ENCODE measurements around the gene FZD8. TPM values are rescaled to one million over a fixed set of nuclear protein-coding genes. Genes with fewer than 3 reads are reported as not detected.

The FZD8 gene
- polyA plus RNA-seq, 1 experiment: 0.18 TPM

DNA sequence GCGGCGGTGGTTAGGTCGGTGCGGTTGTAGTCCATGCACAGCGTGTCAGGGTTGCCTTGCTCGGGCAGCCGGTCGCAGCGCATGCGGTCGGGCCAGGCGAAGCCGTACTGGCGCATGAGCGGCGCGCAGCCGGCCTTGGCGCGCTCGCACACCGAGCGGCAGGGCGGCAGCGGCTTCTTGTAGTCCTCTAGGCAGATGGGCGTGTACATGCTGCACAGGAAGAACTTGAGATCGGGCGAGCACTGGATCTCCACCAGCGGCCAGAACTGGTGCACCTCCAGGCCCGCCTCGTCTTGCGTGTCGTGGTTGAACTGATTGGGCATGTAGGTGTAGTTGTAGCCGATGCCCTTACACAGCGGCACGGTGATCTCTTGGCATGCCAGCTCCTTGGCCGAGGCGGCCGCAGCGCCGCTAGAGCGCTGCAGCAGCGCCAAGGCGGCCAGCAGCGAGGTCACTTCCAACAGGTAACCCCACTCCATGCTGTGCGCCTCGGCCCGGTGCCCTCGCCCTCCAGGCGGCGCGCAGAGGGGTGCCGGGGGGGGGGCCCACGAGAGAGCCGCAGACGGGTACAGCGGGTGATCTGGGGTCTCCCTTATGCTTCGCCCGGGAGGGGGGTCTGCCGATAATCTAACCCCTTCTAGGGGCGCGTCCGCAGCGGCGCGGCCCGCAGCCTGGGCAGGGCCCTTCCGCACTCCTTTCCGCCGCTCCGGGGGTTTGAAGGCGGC, 983 bp downstream of the FZD8 start:
- POLR2A ChIA-PET: no interaction called here
- DNase-seq (ENCODE audit: low read depth): peak; percentile 19
- TF ChIP-seq, protein P1, sequence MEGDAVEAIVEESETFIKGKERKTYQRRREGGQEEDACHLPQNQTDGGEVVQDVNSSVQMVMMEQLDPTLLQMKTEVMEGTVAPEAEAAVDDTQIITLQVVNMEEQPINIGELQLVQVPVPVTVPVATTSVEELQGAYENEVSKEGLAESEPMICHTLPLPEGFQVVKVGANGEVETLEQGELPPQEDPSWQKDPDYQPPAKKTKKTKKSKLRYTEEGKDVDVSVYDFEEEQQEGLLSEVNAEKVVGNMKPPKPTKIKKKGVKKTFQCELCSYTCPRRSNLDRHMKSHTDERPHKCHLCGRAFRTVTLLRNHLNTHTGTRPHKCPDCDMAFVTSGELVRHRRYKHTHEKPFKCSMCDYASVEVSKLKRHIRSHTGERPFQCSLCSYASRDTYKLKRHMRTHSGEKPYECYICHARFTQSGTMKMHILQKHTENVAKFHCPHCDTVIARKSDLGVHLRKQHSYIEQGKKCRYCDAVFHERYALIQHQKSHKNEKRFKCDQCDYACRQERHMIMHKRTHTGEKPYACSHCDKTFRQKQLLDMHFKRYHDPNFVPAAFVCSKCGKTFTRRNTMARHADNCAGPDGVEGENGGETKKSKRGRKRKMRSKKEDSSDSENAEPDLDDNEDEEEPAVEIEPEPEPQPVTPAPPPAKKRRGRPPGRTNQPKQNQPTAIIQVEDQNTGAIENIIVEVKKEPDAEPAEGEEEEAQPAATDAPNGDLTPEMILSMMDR (IDR thresholded peaks at IDR 0.05; ENCODE audit: insufficient read depth, low read depth, low read length): 0 out of 2 replicates have a peak, but pooled peaks have one; percentile 17
- CTCF ChIA-PET: interaction anchor here (0.6 to 10.0 kb wide), 8 partner anchors 9 to 829 kb away, joined by 3 to 205 read pairs (median 4); no protein-coding TSS in a partner anchor
- peaks cover 11% of the 10 kb centered on the region for H3K27me3 ChIP-seq (ENCODE audit: control insufficient read depth, insufficient read depth, low read length)
- peak overlapping the region; percentile 67 for H3K4me3 ChIP-seq (ENCODE audit: low read depth, low read length)
- no peaks in the 10 kb centered on the region for H3K36me3 ChIP-seq (ENCODE audit: control insufficient read depth, insufficient read depth, low read length)

DNA sequence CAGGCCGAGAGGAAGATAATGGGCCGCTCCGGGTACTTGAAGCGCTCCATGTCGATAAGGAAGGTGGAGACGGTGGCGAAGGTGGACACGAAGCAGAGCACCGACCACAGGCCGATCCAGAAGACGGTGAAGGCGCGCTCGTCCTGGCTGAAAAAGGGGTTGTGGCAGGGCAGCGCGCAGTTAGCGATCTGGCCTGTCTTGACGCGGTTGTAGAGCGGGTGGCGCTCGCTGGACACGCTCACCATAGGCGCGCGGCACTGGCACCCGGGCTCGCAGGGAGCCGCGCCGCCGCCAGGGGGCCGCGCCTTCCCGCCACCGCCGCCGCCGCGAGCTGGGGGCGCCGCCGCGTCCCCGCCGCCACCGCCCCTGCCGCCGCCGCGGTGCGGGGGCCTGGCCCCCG, 1.6 kb downstream of the FZD8 start:
- no peak for DNase-seq (ENCODE audit: low read depth)
- CTCF ChIA-PET: interaction anchor here (0.6 to 10.0 kb wide), 7 partner anchors 11 to 830 kb away, joined by 3 to 205 read pairs (median 4); no protein-coding TSS in a partner anchor
- POLR2A ChIA-PET: no interaction called here

GRCh38 chr10:35639728-35640401, 2.2 kb downstream of the FZD8 start:
- TF ChIP-seq, protein P1 (IDR thresholded peaks at IDR 0.05; ENCODE audit: insufficient read depth, low read depth, low read length): 0 out of 2 replicates have a peak, but pooled peaks have one; percentile 25
- H3K4me3 ChIP-seq (ENCODE audit: low read depth, low read length): peak overlapping the region; percentile 48
- peaks cover 11% of the 10 kb centered on the region for H3K27me3 ChIP-seq (ENCODE audit: control insufficient read depth, insufficient read depth, low read length)
- no peaks in the 10 kb centered on the region for H3K36me3 ChIP-seq (ENCODE audit: control insufficient read depth, insufficient read depth, low read length)
- CTCF ChIA-PET: interaction anchor here (0.6 to 10.0 kb wide), 5 partner anchors 11 to 279 kb away, joined by 3 to 205 read pairs (median 4); no protein-coding TSS in a partner anchor
- POLR2A ChIA-PET: no interaction called here
- no peak for DNase-seq (ENCODE audit: low read depth)

More for the DNA sequence above, 1.6 kb downstream of the FZD8 start:
- H3K4me3 ChIP-seq (ENCODE audit: low read depth, low read length): peak overlapping the region; percentile 48
- peaks cover 11% of the 10 kb centered on the region for H3K27me3 ChIP-seq (ENCODE audit: control insufficient read depth, insufficient read depth, low read length)
- H3K36me3 ChIP-seq (ENCODE audit: control insufficient read depth, insufficient read depth, low read length): no peaks in the 10 kb centered on the region
- TF ChIP-seq, protein P1 (IDR thresholded peaks at IDR 0.05; ENCODE audit: insufficient read depth, low read depth, low read length): peak; percentile 24; the same call in 1 of the 2 replicates

- Histone ChIP-seq H3K36me3 (ENCODE audit: control insufficient read depth, insufficient read depth, low read length) (no peaks in the 10 kb centered on the region), H3K4me3 (ENCODE audit: low read depth, low read length) (peak overlapping the region; percentile 48; the same call in 1 of the 2 replicates), H3K27me3 (ENCODE audit: control insufficient read depth, insufficient read depth, low read length) (peaks cover 9% of the 10 kb centered on the region)
- DNase-seq (ENCODE audit: low read depth): no peak
- TF ChIP-seq, protein P1 (IDR thresholded peaks at IDR 0.05; ENCODE audit: insufficient read depth, low read depth, low read length): no peak
- CTCF ChIA-PET: interaction anchor here (0.6 to 10.0 kb wide), 5 partner anchors 12 to 280 kb away, joined by 3 to 205 read pairs (median 3); no protein-coding TSS in a partner anchor
- POLR2A ChIA-PET: no interaction called here
These were observed 2.9 kb downstream of the FZD8 start for GRCh38 chr10:35639021-35639727.
